ENCODE data around the gene CCRL2. TPM values are rescaled to one million over a fixed set of nuclear protein-coding genes. Genes with fewer than 3 reads are reported as not detected.
"Not testable (repeated sequence)": the region's sequence is repeated elsewhere in the genome, so short reads cannot be mapped to it uniquely, and the experiment has no call there.

Gene CCRL2
- total RNA-seq, 1 donor from 2014 or later = 2.2 TPM

DNA sequence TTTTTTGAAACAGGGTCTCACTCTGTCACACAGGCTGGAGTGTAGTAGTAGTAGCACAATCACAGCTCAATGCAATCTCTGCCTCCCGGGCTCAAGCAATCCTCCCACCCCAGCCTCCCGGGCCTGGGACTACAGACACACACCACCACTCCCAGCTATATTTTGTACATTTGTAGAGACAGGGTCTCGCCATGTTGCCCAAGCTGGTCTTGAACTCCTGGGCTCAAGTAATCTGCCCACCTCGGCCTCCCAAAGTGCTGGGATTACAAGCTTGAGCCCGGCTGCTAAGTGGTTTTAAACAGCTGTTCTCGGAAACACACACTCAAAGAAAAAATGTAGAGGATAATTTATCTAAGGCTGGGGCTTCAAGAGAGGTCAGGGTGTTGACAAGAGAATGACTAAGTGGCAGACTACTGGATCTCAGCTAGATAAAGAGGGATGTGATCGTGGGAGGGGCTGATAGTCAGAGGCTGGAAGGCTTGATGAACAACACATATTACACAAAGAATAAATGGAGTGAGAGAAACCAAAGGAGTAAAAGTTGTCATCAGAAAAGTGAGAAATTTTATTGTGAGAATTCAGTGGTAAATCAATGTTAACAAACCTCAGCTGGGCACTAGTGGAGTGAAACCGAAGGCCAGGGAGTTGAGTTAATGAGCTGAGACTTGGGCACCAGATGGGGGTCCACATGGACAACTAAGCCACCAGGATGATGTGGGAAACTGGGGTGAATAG, 6.9 kb upstream of the CCRL2 start:
- Mint-ChIP-seq H3K27me3 (ENCODE audit: insufficient read depth) (peaks cover 22% of the 10 kb centered on the region), H3K27ac (no peak overlapping the region), H3K4me3 (no peak overlapping the region), H3K36me3 (ENCODE audit: low read depth) (no peaks in the 10 kb centered on the region), H3K4me1 (ENCODE audit: low read depth) (peaks cover 9% of the 10 kb centered on the region), H3K9me3 (peaks cover 4% of the 10 kb centered on the region)
- intact Hi-C loops (cut with micrococcal nuclease) = no loop called here
- DNase-seq (ENCODE audit: low spot score) = no peak

DNA sequence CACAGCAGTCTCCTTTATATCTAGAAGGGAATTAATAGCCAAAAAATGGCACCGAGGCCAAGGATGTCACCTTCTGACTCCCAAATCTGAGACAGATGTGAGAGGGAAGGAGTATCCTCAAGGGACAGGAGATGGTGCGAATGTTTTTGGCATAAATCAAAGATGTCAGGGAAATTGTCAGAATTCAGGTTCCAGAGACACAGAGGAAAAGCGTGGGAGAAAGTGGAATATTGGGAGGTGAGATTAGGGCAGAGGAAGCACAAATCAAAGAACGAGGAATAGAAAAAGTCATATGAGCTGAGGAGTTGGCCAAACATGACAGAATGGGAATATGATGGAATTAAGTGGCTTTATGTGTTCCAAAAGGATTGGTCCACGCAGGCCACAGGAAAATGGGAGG, 6.2 kb upstream of the CCRL2 start:
- no peak overlapping the region for H3K27ac Mint-ChIP-seq
- no peak overlapping the region for H3K4me3 Mint-ChIP-seq
- intact Hi-C loops (cut with micrococcal nuclease) = no loop called here
- DNase-seq (ENCODE audit: low spot score) = no peak
- peaks cover 4% of the 10 kb centered on the region for H3K9me3 Mint-ChIP-seq
- H3K36me3 Mint-ChIP-seq (ENCODE audit: low read depth) = no peaks in the 10 kb centered on the region
- H3K4me1 Mint-ChIP-seq (ENCODE audit: low read depth) = peaks cover 9% of the 10 kb centered on the region
- peaks cover 20% of the 10 kb centered on the region for H3K27me3 Mint-ChIP-seq (ENCODE audit: insufficient read depth)

GRCh38 chr3:46401579-46401978, 5.5 kb upstream of the CCRL2 start:
- H3K4me3 Mint-ChIP-seq = no peak overlapping the region
- no peaks in the 10 kb centered on the region for H3K36me3 Mint-ChIP-seq (ENCODE audit: low read depth)
- peaks cover 23% of the 10 kb centered on the region for H3K27me3 Mint-ChIP-seq (ENCODE audit: insufficient read depth)
- intact Hi-C loops (cut with micrococcal nuclease) = no loop called here
- peaks cover 10% of the 10 kb centered on the region for H3K4me1 Mint-ChIP-seq (ENCODE audit: low read depth)
- H3K9me3 Mint-ChIP-seq = peaks cover 4% of the 10 kb centered on the region
- H3K27ac Mint-ChIP-seq = no peak overlapping the region
- no peak for DNase-seq (ENCODE audit: low spot score)

DNA sequence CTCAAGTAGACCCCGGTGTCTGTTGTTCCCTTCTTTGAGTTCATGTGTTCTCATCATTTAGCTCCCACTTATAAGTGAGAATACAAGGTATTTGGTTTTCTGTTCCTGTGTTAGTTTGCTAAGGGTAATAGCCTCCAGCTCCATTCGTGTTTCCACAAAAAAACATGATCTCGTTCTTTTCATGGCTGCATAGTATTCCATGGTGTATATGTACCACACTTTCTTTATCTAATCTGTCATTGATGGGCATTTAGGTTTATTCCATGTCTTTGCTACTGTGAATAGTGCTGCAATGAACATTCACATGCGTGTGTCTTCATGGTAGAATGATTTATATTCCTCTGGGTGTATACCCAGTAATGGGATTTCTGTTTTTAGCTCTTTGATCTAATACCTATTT, 4.2 kb upstream of the CCRL2 start:
- H3K9me3 Mint-ChIP-seq; H3K36me3 Mint-ChIP-seq (ENCODE audit: low read depth); intact Hi-C loops (cut with micrococcal nuclease); DNase-seq (ENCODE audit: low spot score); H3K27ac Mint-ChIP-seq; H3K4me3 Mint-ChIP-seq: not testable (repeated sequence)
- peaks cover 20% of the 10 kb centered on the region for H3K4me1 Mint-ChIP-seq (ENCODE audit: low read depth)
- peaks cover 24% of the 10 kb centered on the region for H3K27me3 Mint-ChIP-seq (ENCODE audit: insufficient read depth)

GRCh38 chr3:46405301-46406019, 1.6 kb upstream of the CCRL2 start:
- peaks cover 4% of the 10 kb centered on the region for H3K9me3 Mint-ChIP-seq
- no peak overlapping the region for H3K4me3 Mint-ChIP-seq
- H3K36me3 Mint-ChIP-seq (ENCODE audit: low read depth) = peaks cover 6% of the 10 kb centered on the region
- peaks cover 42% of the 10 kb centered on the region for H3K4me1 Mint-ChIP-seq (ENCODE audit: low read depth)
- intact Hi-C loops (cut with micrococcal nuclease) = no loop called here
- H3K27me3 Mint-ChIP-seq (ENCODE audit: insufficient read depth) = peaks cover 24% of the 10 kb centered on the region
- no peak overlapping the region for H3K27ac Mint-ChIP-seq
- no peak for DNase-seq (ENCODE audit: low spot score)

DNA sequence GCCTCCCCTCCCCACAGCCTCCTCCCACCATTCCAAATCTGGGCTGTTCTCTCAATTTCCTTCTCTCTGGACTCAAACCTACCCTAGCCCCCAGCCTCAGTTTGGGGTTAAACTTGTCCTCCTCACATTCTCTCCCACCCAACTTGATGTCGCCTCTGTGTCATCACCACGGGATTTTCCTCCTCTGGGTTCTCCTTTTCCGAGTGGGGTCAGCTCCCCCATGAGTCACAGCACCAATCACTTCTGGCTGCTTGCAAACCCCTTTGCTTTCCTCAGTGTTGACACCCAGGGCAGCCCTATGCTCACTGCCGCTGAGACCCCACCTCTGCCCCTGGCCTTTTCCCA, 644 bp upstream of the CCRL2 start:
- H3K4me1 Mint-ChIP-seq (ENCODE audit: low read depth) = peaks cover 42% of the 10 kb centered on the region
- H3K36me3 Mint-ChIP-seq (ENCODE audit: low read depth) = peaks cover 6% of the 10 kb centered on the region
- peak overlapping the region; percentile 68 for H3K27ac Mint-ChIP-seq
- DNase-seq (ENCODE audit: low spot score) = no peak
- peaks cover 4% of the 10 kb centered on the region for H3K9me3 Mint-ChIP-seq
- no peak overlapping the region for H3K4me3 Mint-ChIP-seq
- H3K27me3 Mint-ChIP-seq (ENCODE audit: insufficient read depth) = peaks cover 27% of the 10 kb centered on the region
- intact Hi-C loops (cut with micrococcal nuclease) = no loop called here

DNA sequence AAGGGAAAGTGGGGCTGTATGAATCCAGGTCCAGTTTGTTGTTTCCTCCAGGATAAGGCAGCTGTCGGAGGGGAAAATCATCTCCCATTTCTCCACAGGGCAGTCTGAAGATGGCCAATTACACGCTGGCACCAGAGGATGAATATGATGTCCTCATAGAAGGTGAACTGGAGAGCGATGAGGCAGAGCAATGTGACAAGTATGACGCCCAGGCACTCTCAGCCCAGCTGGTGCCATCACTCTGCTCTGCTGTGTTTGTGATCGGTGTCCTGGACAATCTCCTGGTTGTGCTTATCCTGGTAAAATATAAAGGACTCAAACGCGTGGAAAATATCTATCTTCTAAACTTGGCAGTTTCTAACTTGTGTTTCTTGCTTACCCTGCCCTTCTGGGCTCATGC, 911 bp downstream of the CCRL2 start:
- Mint-ChIP-seq H3K36me3 (ENCODE audit: low read depth) (peaks cover 6% of the 10 kb centered on the region), H3K4me3 (peak overlapping the region; percentile 80), H3K27me3 (ENCODE audit: insufficient read depth) (peaks cover 27% of the 10 kb centered on the region), H3K27ac (peak overlapping the region; percentile 15), H3K4me1 (ENCODE audit: low read depth) (peaks cover 42% of the 10 kb centered on the region), H3K9me3 (peaks cover 1% of the 10 kb centered on the region)
- intact Hi-C loops (cut with micrococcal nuclease) = no loop called here
- no peak for DNase-seq (ENCODE audit: low spot score)

DNA sequence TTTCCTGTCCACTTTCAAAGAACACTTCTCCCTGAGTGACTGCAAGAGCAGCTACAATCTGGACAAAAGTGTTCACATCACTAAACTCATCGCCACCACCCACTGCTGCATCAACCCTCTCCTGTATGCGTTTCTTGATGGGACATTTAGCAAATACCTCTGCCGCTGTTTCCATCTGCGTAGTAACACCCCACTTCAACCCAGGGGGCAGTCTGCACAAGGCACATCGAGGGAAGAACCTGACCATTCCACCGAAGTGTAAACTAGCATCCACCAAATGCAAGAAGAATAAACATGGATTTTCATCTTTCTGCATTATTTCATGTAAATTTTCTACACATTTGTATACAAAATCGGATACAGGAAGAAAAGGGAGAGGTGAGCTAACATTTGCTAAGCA, 1.8 kb downstream of the CCRL2 start:
- Mint-ChIP-seq H3K4me1 (ENCODE audit: low read depth) (peaks cover 42% of the 10 kb centered on the region), H3K4me3 (peak overlapping the region; percentile 9), H3K9me3 (no peaks in the 10 kb centered on the region), H3K27ac (no peak overlapping the region), H3K36me3 (ENCODE audit: low read depth) (peaks cover 6% of the 10 kb centered on the region), H3K27me3 (ENCODE audit: insufficient read depth) (peaks cover 22% of the 10 kb centered on the region)
- DNase-seq (ENCODE audit: low spot score) = no peak
- intact Hi-C loops (cut with micrococcal nuclease) = no loop called here

DNA sequence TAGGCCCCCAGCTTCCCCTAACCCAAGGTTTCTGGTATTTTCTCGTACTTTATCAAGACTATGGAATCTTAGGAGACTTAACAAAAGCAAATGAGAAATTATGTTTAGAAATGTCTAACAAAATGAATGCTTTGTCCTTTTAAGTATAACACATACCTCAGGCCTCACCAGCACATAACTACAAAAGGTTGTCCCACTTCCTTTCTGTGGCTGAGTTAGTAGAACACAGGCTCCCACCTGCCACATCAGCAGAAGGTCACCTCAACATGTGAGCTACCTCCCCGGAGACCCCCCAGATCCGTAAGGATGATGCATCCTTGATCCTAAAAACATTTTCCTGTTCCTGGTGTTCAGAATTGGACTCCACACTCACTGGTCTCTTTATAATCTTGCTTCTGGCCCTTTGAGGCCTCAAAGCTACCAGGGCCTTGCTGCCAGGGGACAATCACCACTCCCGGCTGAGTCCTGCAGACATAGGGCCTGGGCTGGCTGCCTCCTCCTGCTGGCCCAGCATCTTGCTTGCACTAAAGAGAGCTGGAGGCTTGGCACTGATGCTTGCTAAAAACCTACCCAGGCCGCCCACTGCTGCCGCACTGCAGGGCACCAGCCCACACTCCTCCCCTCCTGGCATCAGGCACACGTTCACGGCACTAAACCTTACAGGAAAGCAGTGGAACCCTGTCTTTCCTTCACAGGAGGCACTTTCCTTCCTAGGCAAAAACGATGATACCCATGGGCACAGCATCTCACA, 2.9 kb downstream of the CCRL2 start:
- peaks cover 42% of the 10 kb centered on the region for H3K4me1 Mint-ChIP-seq (ENCODE audit: low read depth)
- H3K36me3 Mint-ChIP-seq (ENCODE audit: low read depth) = peaks cover 6% of the 10 kb centered on the region
- H3K27ac Mint-ChIP-seq = no peak overlapping the region
- peak overlapping the region; percentile 17 for H3K4me3 Mint-ChIP-seq
- no peak for DNase-seq (ENCODE audit: low spot score)
- intact Hi-C loops (cut with micrococcal nuclease) = no loop called here
- H3K9me3 Mint-ChIP-seq = no peaks in the 10 kb centered on the region
- H3K27me3 Mint-ChIP-seq (ENCODE audit: insufficient read depth) = peaks cover 16% of the 10 kb centered on the region

- Mint-ChIP-seq H3K4me3 (no peak overlapping the region), H3K9me3 (no peaks in the 10 kb centered on the region), H3K27me3 (ENCODE audit: insufficient read depth) (peaks cover 14% of the 10 kb centered on the region), H3K36me3 (ENCODE audit: low read depth) (peaks cover 6% of the 10 kb centered on the region), H3K4me1 (ENCODE audit: low read depth) (peaks cover 42% of the 10 kb centered on the region), H3K27ac (no peak overlapping the region)
- no peak for DNase-seq (ENCODE audit: low spot score)
- intact Hi-C loops (cut with micrococcal nuclease) = no loop called here
These were observed 3.6 kb downstream of the CCRL2 start for GRCh38 chr3:46410669-46411068.

GRCh38 chr3:46411271-46411670, 4.2 kb downstream of the CCRL2 start:
- peaks cover 6% of the 10 kb centered on the region for H3K36me3 Mint-ChIP-seq (ENCODE audit: low read depth)
- H3K27me3 Mint-ChIP-seq (ENCODE audit: insufficient read depth) = peaks cover 15% of the 10 kb centered on the region
- H3K4me1 Mint-ChIP-seq (ENCODE audit: low read depth) = peaks cover 39% of the 10 kb centered on the region
- H3K9me3 Mint-ChIP-seq = no peaks in the 10 kb centered on the region
- no peak overlapping the region for H3K4me3 Mint-ChIP-seq
- DNase-seq (ENCODE audit: low spot score) = no peak
- intact Hi-C loops (cut with micrococcal nuclease) = no loop called here
- no peak overlapping the region for H3K27ac Mint-ChIP-seq

DNA sequence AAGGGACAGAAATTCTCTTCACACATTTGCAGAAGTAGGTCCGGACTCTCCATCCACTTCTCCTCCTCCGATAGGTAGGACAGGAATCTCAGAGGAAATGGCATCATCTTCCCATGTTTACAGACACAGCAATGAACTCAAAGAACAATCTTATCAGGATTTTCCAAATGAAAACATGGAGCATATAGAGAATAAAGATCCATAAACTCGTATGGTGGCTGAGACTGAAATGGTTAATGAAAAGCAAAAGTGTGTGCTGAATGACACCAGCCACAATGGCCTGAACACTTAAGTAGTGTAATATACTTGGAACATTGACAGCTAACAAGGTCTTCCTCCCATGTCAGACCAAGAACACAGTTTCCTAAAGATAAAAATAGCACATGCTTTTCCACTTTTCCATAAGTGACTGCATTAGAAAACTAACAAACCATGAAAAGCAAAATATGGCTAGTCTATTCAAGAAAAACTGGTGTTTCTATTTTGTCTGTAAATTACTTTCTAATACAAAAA, 5.8 kb downstream of the CCRL2 start:
- Mint-ChIP-seq H3K27me3 (ENCODE audit: insufficient read depth) (peaks cover 10% of the 10 kb centered on the region), H3K36me3 (ENCODE audit: low read depth) (peaks cover 6% of the 10 kb centered on the region), H3K27ac (no peak overlapping the region), H3K9me3 (no peaks in the 10 kb centered on the region), H3K4me1 (ENCODE audit: low read depth) (peaks cover 23% of the 10 kb centered on the region), H3K4me3 (no peak overlapping the region)
- no peak for DNase-seq (ENCODE audit: low spot score)
- intact Hi-C loops (cut with micrococcal nuclease) = no loop called here

GRCh38 chr3:46413951-46414350, 6.9 kb downstream of the CCRL2 start:
- Mint-ChIP-seq H3K36me3 (ENCODE audit: low read depth) (peaks cover 4% of the 10 kb centered on the region), H3K4me3 (no peak overlapping the region), H3K27ac (no peak overlapping the region)

More at GRCh38 chr3:46413951-46414350, 6.9 kb downstream of the CCRL2 start:
- peaks cover 13% of the 10 kb centered on the region for H3K4me1 Mint-ChIP-seq (ENCODE audit: low read depth)
- no peak for DNase-seq (ENCODE audit: low spot score)
- H3K27me3 Mint-ChIP-seq (ENCODE audit: insufficient read depth) = peaks cover 10% of the 10 kb centered on the region
- H3K9me3 Mint-ChIP-seq = no peaks in the 10 kb centered on the region
- intact Hi-C loops (cut with micrococcal nuclease) = no loop called here
